Subcutaneous preadipocyte (primary cell): Measurements from ENCODE around the gene CSTF3. TPM values are rescaled to one million over a fixed set of nuclear protein-coding genes. Genes with fewer than 3 reads are reported as not detected.

ENCODE experiments used
- small RNA-seq: library from RNA; depleted of rRNA; stranded (forward); fragments of <200 nt; gene quantifications from one replicate; pipeline ENCODE3, GENCODE V24; 2012
- total RNA-seq: library from RNA; depleted of rRNA; stranded (reverse); fragments of >200 nt; gene quantifications from 2 replicates; pipeline ENCODE4 v1.2.3, GENCODE V29; 2012

Gene CSTF3
- 17.3 and 31.3 TPM in 2 replicates for total RNA-seq

DNA sequence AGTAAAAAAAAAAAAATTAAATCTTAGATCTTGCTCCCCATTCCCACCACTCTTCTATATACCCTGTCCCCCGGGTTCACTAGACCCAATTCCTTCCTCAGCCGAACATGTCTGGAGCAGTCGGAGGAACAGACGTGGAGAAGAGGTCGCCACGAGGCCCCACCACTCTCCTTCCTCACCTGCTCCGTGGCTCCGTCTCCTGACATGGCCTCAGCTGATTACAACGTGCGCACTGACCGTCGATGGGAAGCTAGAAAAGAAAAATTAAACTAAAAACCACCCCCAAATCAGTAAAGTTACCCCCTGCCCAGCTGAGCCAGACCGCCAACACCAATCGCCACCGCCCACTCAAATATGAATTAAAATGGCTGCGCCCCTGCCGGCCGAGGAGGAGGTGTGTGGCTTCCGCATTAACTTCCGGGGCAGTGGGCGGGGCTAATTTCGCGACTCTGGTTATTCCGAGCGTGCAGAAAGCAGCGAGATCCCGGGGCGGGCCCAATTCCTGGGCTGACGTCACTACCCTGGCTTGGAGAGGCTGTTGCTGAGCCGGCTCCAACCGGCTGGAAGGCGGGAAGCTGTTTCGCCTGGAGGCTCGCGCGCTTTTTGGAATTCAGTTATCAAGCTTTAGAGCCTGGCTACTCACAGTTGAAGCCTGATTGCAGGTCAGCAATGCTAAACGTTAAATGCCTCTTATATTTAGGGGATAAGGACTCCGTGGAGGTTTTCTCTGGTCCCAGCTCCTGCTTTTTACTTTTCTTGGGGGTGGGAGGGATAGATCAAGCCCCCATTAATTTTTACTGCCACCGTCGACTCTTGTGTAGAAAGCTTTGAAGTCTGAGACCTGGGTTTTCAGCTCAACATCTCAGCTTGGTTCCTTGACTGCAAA lies at the start of gene CSTF3:
Gene CSTF3, minus strand, starts transcription at position 361 of the 886 bp plus-strand sequence. Its CDS starts 155 bp downstream, at position 206.

DNA sequence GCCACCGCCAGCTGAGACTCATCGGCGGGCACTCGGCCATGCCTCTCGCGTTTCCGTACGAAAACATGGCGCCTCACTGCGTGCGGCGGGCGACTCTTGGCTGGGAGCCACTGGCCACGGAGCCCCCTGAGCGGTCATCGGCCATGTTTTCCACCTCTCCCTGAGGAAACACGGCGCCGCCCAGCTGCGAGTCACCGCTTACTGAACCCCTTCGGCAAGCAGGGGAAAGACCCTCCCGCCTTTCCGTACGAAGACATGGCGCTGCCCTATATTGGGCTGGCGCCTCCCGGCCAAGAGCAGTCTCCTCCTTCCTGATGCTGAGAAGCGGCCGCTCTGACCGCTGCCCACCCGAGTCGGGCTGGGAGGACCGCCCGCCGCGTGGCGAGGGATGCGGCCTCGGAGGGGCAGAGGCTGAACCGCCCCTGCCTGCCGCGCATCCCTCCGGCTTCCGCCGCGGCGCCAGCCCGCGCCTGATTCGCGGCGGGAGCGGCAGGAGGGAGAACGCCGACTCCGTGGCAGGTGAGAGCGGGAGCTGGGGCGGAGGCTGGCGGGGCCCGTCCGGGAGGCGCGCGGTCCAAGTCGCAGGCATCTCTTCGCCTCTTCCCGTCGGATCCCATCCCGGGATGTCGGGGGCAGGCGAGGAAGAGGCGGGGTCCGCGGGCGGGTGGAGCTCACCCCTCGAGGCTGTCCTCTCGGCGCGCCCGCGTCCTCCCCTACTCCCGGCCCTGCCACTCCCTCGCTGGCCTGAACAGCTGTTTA lies 121.8 kb downstream of the CSTF3 start, which contains the start of gene TCP11L1:
Gene TCP11L1, plus strand, starts transcription at position 299 of the 759 bp plus-strand sequence. CDS start 4,202 bp downstream, outside the sequence.

Small RNAs within 50 kb of the gene (small RNA-seq; reads per million reads assigned to genes)
- not detected for gene RF00019

Other genes with a start within 250 kb of the CSTF3 start
- gene DEPDC7, start 145.6 kb downstream of the CSTF3 start, total RNA-seq: 2.6 and 3.3 TPM in 2 replicates
- 19.1 and 27.2 TPM in 2 replicates for gene TCP11L1, start 121.9 kb downstream of the CSTF3 start, total RNA-seq
- 75.1 and 91.5 TPM in 2 replicates for gene HIPK3, start 95.9 kb upstream of the CSTF3 start, total RNA-seq
- gene KIAA1549L, start 214.6 kb upstream of the CSTF3 start, total RNA-seq: 6.6 and 7.7 TPM in 2 replicates